Measurements from ENCODE around the gene MTX1.
"Not testable (repeated sequence)": the region's sequence is repeated elsewhere in the genome, so short reads cannot be mapped to it uniquely, and the experiment has no call there.

MTX1 gene

GRCh38 chr1:155208541-155209311 is at the start of gene MTX1:
MTX1 (plus strand) TSS chr1:155208695; CDS start chr1:155208805, 110 bp downstream.
- DNase-seq: peak; percentile 97

GRCh38 chr1:155158991-155159390 is 49.5 kb upstream of the MTX1 start:
- DNase-seq: no peak

GRCh38 chr1:155160128-155160527 is 48.4 kb upstream of the MTX1 start:
- DNase-seq: no peak

- not testable (repeated sequence) for DNase-seq
These were observed 45.9 kb upstream of the MTX1 start for GRCh38 chr1:155162631-155163030.

- DNase-seq: not testable (repeated sequence)
These were observed 44.7 kb upstream of the MTX1 start for GRCh38 chr1:155163785-155164184.

GRCh38 chr1:155164625-155165024 is 43.9 kb upstream of the MTX1 start:
- DNase-seq: not testable (repeated sequence)

GRCh38 chr1:155166051-155166470 is 42.4 kb upstream of the MTX1 start:
- no peak for DNase-seq

- peak; percentile 73 for DNase-seq
These were observed 41.9 kb upstream of the MTX1 start for GRCh38 chr1:155166471-155167165.

- peak; percentile 95 for DNase-seq
These were observed 41.1 kb upstream of the MTX1 start for GRCh38 chr1:155167166-155168104.

- DNase-seq: not testable (repeated sequence)
These were observed 40.4 kb upstream of the MTX1 start for GRCh38 chr1:155168105-155168445.

GRCh38 chr1:155168456-155169210 is 39.9 kb upstream of the MTX1 start:
- DNase-seq: no peak

GRCh38 chr1:155169541-155169940 is 39.0 kb upstream of the MTX1 start:
- no peak for DNase-seq

- DNase-seq: no peak
These were observed 38.3 kb upstream of the MTX1 start for GRCh38 chr1:155170101-155170785.

GRCh38 chr1:155170806-155171205 is 37.7 kb upstream of the MTX1 start:
- DNase-seq: no peak

GRCh38 chr1:155171836-155172731 is 36.4 kb upstream of the MTX1 start:
- no peak for DNase-seq

GRCh38 chr1:155172732-155173477 is 35.6 kb upstream of the MTX1 start, which contains the start of gene KRTCAP2:
KRTCAP2 (minus strand) TSS chr1:155173304; CDS start chr1:155173224, 80 bp downstream.
- DNase-seq: peak; percentile 99

GRCh38 chr1:155173478-155174323 is 34.8 kb upstream of the MTX1 start, which contains the start of gene TRIM46:
TRIM46 (plus strand) TSS chr1:155173849; CDS start chr1:155173967, 118 bp downstream.
- DNase-seq: no peak

All from eye (tissue), 1 donor.